Neural progenitor cell (in vitro differentiated cells): ENCODE results near the gene TBCD. TPM values are rescaled to one million over a fixed set of nuclear protein-coding genes. Genes with fewer than 3 reads are reported as not detected.

Experiments used
- DNase-seq: peaks from one replicate; pipeline ENCODE4 v3.0.0-alpha.2; 2016; ENCODE audit warnings: low spot score
- H2AFZ ChIP-seq: fragments of 200-600 bp; sonication (generic); replicated peaks from 2 replicates; pipeline ENCODE4 v1.6.1; 2016; ENCODE audit warnings: antibody characterized with exemption
- H3F3A ChIP-seq: fragments of 200-600 bp; sonication (generic); 2 replicates; pipeline ENCODE4 v1.6.1; 2016; ENCODE audit warnings: antibody characterized with exemption, low read depth
- H3K27ac ChIP-seq: fragments of 200-600 bp; sonication (generic); 2 replicates; pipeline ENCODE4 v1.5.1; 2016; ENCODE audit warnings: mild to moderate bottlenecking
- H3K27me3 ChIP-seq: fragments of 200-600 bp; sonication (generic); 2 replicates; pipeline ENCODE4 v1.6.1; 2016; ENCODE audit warnings: mild to moderate bottlenecking, moderate library complexity
- H3K36me3 ChIP-seq: fragments of 200-600 bp; sonication (generic); 2 replicates; pipeline ENCODE4 v1.5.1; 2016
- H3K4me1 ChIP-seq: fragments of 200-600 bp; sonication (generic); 2 replicates; pipeline ENCODE4 v1.6.1; 2016; ENCODE audit warnings: mixed run types
- H3K4me2 ChIP-seq: fragments of 200-600 bp; sonication (generic); 2 replicates; pipeline ENCODE4 v1.6.1; 2016
- H3K4me3 ChIP-seq: fragments of 200-600 bp; sonication (generic); 2 replicates; pipeline ENCODE4 v1.5.1; 2016
- H3K79me2 ChIP-seq: fragments of 200-600 bp; sonication (generic); 2 replicates; pipeline ENCODE4 v1.6.1; 2016; ENCODE audit warnings: low read depth
- H3K9ac ChIP-seq: fragments of 200-600 bp; sonication (generic); 2 replicates; pipeline ENCODE4 v1.6.1; 2016
- H3K9me3 ChIP-seq: fragments of 200-600 bp; sonication (generic); 2 replicates; pipeline ENCODE4 v1.5.1; 2016; ENCODE audit warnings: low read depth
- H4K20me1 ChIP-seq: fragments of 200-600 bp; sonication (generic); 2 replicates; pipeline ENCODE4 v1.6.1; 2016; ENCODE audit warnings: low read depth
- H3K27ac Mint-ChIP-seq: 3 replicates; pipeline ENCODE4 v1.8.0; 2021; ENCODE audit warnings: mixed read lengths
- H3K27me3 Mint-ChIP-seq: 2 replicates; pipeline ENCODE4 v1.8.0; 2022; ENCODE audit warnings: low read depth, mild to moderate bottlenecking, inconsistent platforms, moderate library complexity, mixed read lengths; ENCODE audit not compliant: insufficient read depth
- H3K36me3 Mint-ChIP-seq: 3 replicates; pipeline ENCODE4 v1.8.0; 2021; ENCODE audit warnings: mixed read lengths
- H3K4me1 Mint-ChIP-seq: 3 replicates; pipeline ENCODE4 v1.8.0; 2021; ENCODE audit warnings: mixed read lengths
- H3K4me3 Mint-ChIP-seq: 3 replicates; pipeline ENCODE4 v1.8.0; 2021; ENCODE audit warnings: mild to moderate bottlenecking, moderate library complexity, mixed read lengths
- H3K9me3 Mint-ChIP-seq: 3 replicates; pipeline ENCODE4 v1.8.0; 2020; ENCODE audit warnings: mixed read lengths
- CTCF ChIP-seq: fragments of 200-600 bp; sonication (generic); IDR thresholded peaks from 2 replicates; pipeline ENCODE4 v1.5.1; 2017; ENCODE audit warnings: antibody characterized with exemption, mild to moderate bottlenecking
- EZH2 ChIP-seq: fragments of 200-600 bp; sonication (generic); IDR thresholded peaks from 2 replicates; pipeline ENCODE4 v1.6.1; 2017; ENCODE audit warnings: antibody characterized with exemption, mild to moderate bottlenecking, moderate library complexity
- EZH2phosphoT487 ChIP-seq: fragments of 200-600 bp; sonication (generic); IDR thresholded peaks from 2 replicates; pipeline ENCODE4 v1.6.1; 2017; ENCODE audit warnings: antibody characterized with exemption
- total RNA-seq: library from RNA; depleted of rRNA; stranded (reverse); fragments of >200 nt; gene quantifications from 2 replicates; pipeline ENCODE4 v1.2.3, GENCODE V29; 2015; ENCODE audit warnings: low replicate concordance

TBCD gene
- total RNA-seq, 1 donor from 2014 or later = 76.4 TPM

DNA sequence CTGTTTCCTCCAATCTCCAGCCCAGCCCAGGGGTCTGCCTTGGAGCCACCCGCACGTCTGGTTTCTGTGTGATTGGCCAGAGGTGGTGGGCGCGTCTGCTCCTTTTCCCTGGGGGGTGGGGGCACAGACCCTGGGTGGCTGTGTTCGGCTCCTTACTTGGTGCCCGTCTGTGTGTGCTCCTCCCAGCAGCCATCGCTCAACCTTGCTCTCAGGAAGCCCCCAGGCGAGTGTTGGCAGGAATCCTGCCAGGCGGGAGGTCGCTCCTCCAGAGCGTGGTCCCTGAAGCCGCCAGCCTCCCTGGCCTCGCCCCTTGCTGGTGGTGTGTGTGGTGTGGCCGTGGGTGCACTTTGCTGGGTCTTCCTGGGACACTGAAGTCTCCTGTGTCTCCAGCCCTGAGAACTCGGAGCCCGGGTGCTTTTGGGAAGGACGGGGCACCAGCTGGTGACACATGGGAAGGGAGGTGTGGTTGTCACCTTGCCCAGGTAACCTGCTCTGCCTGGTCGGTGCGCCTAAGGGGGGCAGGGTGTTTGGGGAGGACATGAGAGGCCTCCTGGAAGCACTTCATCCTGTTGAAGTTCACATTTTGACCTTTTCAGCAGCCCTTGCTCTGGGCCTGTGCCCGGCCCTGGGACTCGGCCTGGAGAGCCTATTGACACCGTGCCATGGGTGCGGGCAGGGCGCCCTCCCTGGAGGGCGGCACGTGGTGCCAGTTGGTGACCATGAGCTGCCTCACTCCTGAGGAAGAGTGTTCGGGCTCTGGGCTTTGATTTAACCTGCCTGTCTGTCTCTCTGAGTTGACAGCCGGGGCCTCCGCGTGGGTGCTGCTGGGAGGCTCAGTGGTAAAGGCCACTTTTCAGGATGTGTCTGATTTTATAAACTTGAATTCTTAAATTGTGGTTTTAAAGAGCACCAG, 137.0 kb downstream of the TBCD start:
- no peaks in the 10 kb centered on the region for H3K79me2 ChIP-seq
- TF ChIP-seq CTCF (no peak), EZH2phosphoT487 (no peak), EZH2 (no peak)
- Mint-ChIP-seq H3K36me3 (peaks cover 32% of the 10 kb centered on the region), H3K4me3 (no peak overlapping the region), H3K9me3 (no peaks in the 10 kb centered on the region), H3K27ac (no peak overlapping the region), H3K27me3 (peaks cover 4% of the 10 kb centered on the region), H3K4me1 (peaks cover 50% of the 10 kb centered on the region)
- H2AFZ ChIP-seq = no peak overlapping the region
- no peaks in the 10 kb centered on the region for H3K4me1 ChIP-seq
- no peaks in the 10 kb centered on the region for H4K20me1 ChIP-seq
- no peaks in the 10 kb centered on the region for H3F3A ChIP-seq
- no peak overlapping the region for H3K27ac ChIP-seq
- no peak overlapping the region for H3K4me3 ChIP-seq
- H3K9me3 ChIP-seq = no peaks in the 10 kb centered on the region
- H3K9ac ChIP-seq = no peak overlapping the region
- H3K4me2 ChIP-seq = no peak overlapping the region
- H3K36me3 ChIP-seq = no peaks in the 10 kb centered on the region
- DNase-seq = no peak
- no peaks in the 10 kb centered on the region for H3K27me3 ChIP-seq

- TF ChIP-seq EZH2phosphoT487 = no peak
- TF ChIP-seq EZH2 = no peak
- no peak for TF ChIP-seq CTCF
- Histone ChIP-seq H3K4me1 (no peaks in the 10 kb centered on the region), H3K4me2 (no peak overlapping the region), H3K4me3 (no peak overlapping the region), H3K9ac (no peak overlapping the region), H3F3A (no peaks in the 10 kb centered on the region), H4K20me1 (no peaks in the 10 kb centered on the region), H3K9me3 (no peaks in the 10 kb centered on the region), H3K36me3 (no peaks in the 10 kb centered on the region), H3K79me2 (no peaks in the 10 kb centered on the region), H2AFZ (no peak overlapping the region), H3K27ac (no peak overlapping the region), H3K27me3 (no peaks in the 10 kb centered on the region)
- peaks cover 35% of the 10 kb centered on the region for H3K36me3 Mint-ChIP-seq
- H3K4me3 Mint-ChIP-seq = no peak overlapping the region
- peaks cover 4% of the 10 kb centered on the region for H3K27me3 Mint-ChIP-seq
- no peak for DNase-seq
- H3K9me3 Mint-ChIP-seq = no peaks in the 10 kb centered on the region
- H3K27ac Mint-ChIP-seq = peak overlapping the region; percentile 95
- H3K4me1 Mint-ChIP-seq = peaks cover 50% of the 10 kb centered on the region
These were observed 137.9 kb downstream of the TBCD start for GRCh38 chr17:82889496-82890338.

DNA sequence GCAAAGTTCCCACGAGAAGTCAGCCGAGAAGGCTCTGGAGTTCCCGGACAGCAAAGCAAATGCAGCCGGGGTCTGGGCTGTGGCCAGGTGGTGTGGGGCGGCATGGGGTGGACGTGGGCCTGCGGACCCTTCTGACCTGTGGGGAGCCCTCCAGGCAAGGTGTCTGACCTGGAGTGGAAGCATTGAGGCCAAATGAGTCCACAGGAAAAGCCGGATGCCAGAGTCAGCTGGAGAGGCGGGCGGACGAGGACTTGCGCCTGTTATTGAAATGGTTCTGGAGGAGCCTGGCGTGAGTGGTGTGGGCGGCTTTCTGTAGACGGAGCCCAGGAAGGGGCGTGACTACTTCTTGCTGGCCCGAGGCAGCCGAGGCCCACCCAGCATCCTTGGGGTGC, 138.5 kb downstream of the TBCD start:
- H3K4me1 ChIP-seq = no peaks in the 10 kb centered on the region
- H3F3A ChIP-seq = no peaks in the 10 kb centered on the region
- TF ChIP-seq EZH2 (no peak), EZH2phosphoT487 (no peak), CTCF (no peak)
- H3K9me3 Mint-ChIP-seq = no peaks in the 10 kb centered on the region
- H3K4me3 ChIP-seq = no peak overlapping the region
- no peaks in the 10 kb centered on the region for H4K20me1 ChIP-seq
- peaks cover 4% of the 10 kb centered on the region for H3K27me3 Mint-ChIP-seq
- no peaks in the 10 kb centered on the region for H3K79me2 ChIP-seq
- H3K36me3 ChIP-seq = no peaks in the 10 kb centered on the region
- no peaks in the 10 kb centered on the region for H3K27me3 ChIP-seq
- H3K9ac ChIP-seq = no peak overlapping the region
- H3K4me3 Mint-ChIP-seq = no peak overlapping the region
- no peak overlapping the region for H3K4me2 ChIP-seq
- no peaks in the 10 kb centered on the region for H3K9me3 ChIP-seq
- H3K36me3 Mint-ChIP-seq = peaks cover 34% of the 10 kb centered on the region
- H2AFZ ChIP-seq = no peak overlapping the region
- no peak overlapping the region for H3K27ac Mint-ChIP-seq
- no peak for DNase-seq
- peaks cover 44% of the 10 kb centered on the region for H3K4me1 Mint-ChIP-seq
- no peak overlapping the region for H3K27ac ChIP-seq
